K562 (cell line): ENCODE data around the gene DMD. TPM values are rescaled to one million over a fixed set of nuclear protein-coding genes. Genes with fewer than 3 reads are reported as not detected.

Source experiments
- ATAC-seq: fragments of 200-7000 bp; cut with Tn5 transposase; 3 replicates; pipeline ENCODE4 v1.9.1; 2020; ENCODE audit warnings: moderate library complexity
- BruUV-seq: library from RNA; stranded (reverse); fragments of 400-500 nt; replicated peaks from 2 replicates; lab custom pipeline; 2021; lab: Mats Ljungman, UMichigan
- CTCF ChIA-PET: fragments of 300-600 bp; formaldehyde crosslinking; extraction: SDS; loops from one replicate; lab custom pipeline; 2021; ENCODE audit warnings: low intra/inter-chr PET ratio; lab: Yijun Ruan, JAX
- POLR2A ChIA-PET: fragments of 300-600, 350-650 bp; sonication (Branson Sonifier 250); formaldehyde crosslinking; extraction: SDS; loops from one replicate; lab custom pipeline; 2021; ENCODE audit warnings: antibody characterized with exemption, inconsistent platforms; lab: Yijun Ruan, JAX
- DNase-seq, 4 experiments: peaks; one replicate each; pipeline versions ENCODE4 v3.0.0 to v3.0.0-alpha.2; 2011 to 2018; ENCODE audit warnings: low spot score in 3 of 4, mixed read lengths in 3 of 4; ENCODE audit errors: extremely low read depth in 1 of 4
- FAIRE-seq: peaks from 2 replicates; lab custom pipeline; 2011; peaks lifted over from hg19 to GRCh38; lab: Jason Lieb, UNC
- H2AFZ ChIP-seq: 2 replicates; pipeline ENCODE4 v1.6.0; 2011; ENCODE audit warnings: low read depth, low read length, control low read depth, inconsistent platforms
- H3K27ac ChIP-seq: fragments of 200-600 bp; 3 replicates; pipeline ENCODE4 v1.8.0; 2011; ENCODE audit warnings: low read depth, mild to moderate bottlenecking, control low read depth, inconsistent platforms, low read length, moderate library complexity, mixed read lengths; ENCODE audit errors: extremely low read depth
- H3K27me3 ChIP-seq, 2 experiments: fragments of 300-600 bp in 1 of 2; 2 replicates in 1 of 2; 3 replicates in 1 of 2; pipeline versions ENCODE4 v1.6.0 to v1.8.0; 2011; ENCODE audit warnings: inconsistent platforms in 2 of 2, low read length in 2 of 2, mild to moderate bottlenecking in 1 of 2, mixed read lengths in 1 of 2, moderate library complexity in 1 of 2; ENCODE audit not compliant: control insufficient read depth in 2 of 2, insufficient read depth in 2 of 2
- H3K36me3 ChIP-seq: fragments of 300-600 bp; 3 replicates; pipeline ENCODE4 v1.8.0; 2011; ENCODE audit warnings: mild to moderate bottlenecking, low read length, inconsistent platforms; ENCODE audit not compliant: control insufficient read depth, insufficient read depth
- H3K4me1 ChIP-seq, 2 experiments: fragments of 200-600 bp in 1 of 2; replicated peaks in 1 of 2; 2 replicates in 1 of 2; 3 replicates in 1 of 2; pipeline versions ENCODE4 v1.5.1 to v1.8.0; 2011; ENCODE audit warnings: inconsistent platforms in 2 of 2, low read length in 2 of 2, mild to moderate bottlenecking in 1 of 2, mixed read lengths in 1 of 2, moderate library complexity in 1 of 2; ENCODE audit not compliant: control insufficient read depth in 2 of 2, insufficient read depth in 2 of 2
- H3K4me2 ChIP-seq: 2 replicates; pipeline ENCODE4 v1.6.1; 2011; ENCODE audit warnings: low read length, control low read depth, inconsistent platforms, mixed read lengths; ENCODE audit not compliant: insufficient read depth
- H3K4me3 ChIP-seq: fragments of 200-600 bp; sonication (generic), shearing (Covaris generic); 2 replicates; pipeline ENCODE4 v1.5.1; 2016; ENCODE audit warnings: control low read depth, inconsistent platforms
- H3K79me2 ChIP-seq: fragments of 200-600 bp; 3 replicates; pipeline ENCODE4 v1.8.0; 2011; ENCODE audit warnings: low read length, inconsistent platforms; ENCODE audit not compliant: control insufficient read depth, insufficient read depth
- H3K9ac ChIP-seq, 2 experiments: 2 replicates each; pipeline versions ENCODE4 v1.6.0 to v1.6.1; 2011; ENCODE audit warnings: low read depth in 2 of 2, low read length in 2 of 2, control low read depth in 1 of 2, inconsistent platforms in 1 of 2, mild to moderate bottlenecking in 1 of 2, mixed read lengths in 1 of 2; ENCODE audit not compliant: insufficient read depth in 1 of 2
- H3K9me1 ChIP-seq: one replicate; pipeline ENCODE4 v1.6.0; 2011; ENCODE audit warnings: inconsistent platforms, mild to moderate bottlenecking, low read length, moderate library complexity; ENCODE audit not compliant: control insufficient read depth, insufficient read depth
- H3K9me3 ChIP-seq: replicated peaks from 2 replicates; pipeline ENCODE4 v1.5.1; 2011; ENCODE audit warnings: low read depth, low read length, inconsistent platforms; ENCODE audit not compliant: control insufficient read depth, insufficient read depth
- H4K20me1 ChIP-seq: replicated peaks from 2 replicates; pipeline ENCODE4 v1.6.1; 2011; ENCODE audit warnings: low read length, inconsistent platforms, mixed read lengths; ENCODE audit not compliant: control insufficient read depth, insufficient read depth
- BRCA1 ChIP-seq, 2 experiments: fragments of 450-650 bp in 1 of 2; sonication (generic) in 1 of 2; formaldehyde crosslinking in 1 of 2; IDR thresholded peaks; 2 replicates each; pipeline versions ENCODE4 v1.5.0 to v1.6.1; 2017 to 2020; ENCODE audit warnings: mild to moderate bottlenecking in 1 of 2, missing genetic modification reagents in 1 of 2
- ELK1 ChIP-seq: sonication (generic); formaldehyde crosslinking; IDR thresholded peaks from 2 replicates; pipeline ENCODE4 v1.8.1; 2022; ENCODE audit warnings: missing genetic modification reagents
- EWSR1 ChIP-seq: fragments of 450-650 bp; IDR thresholded peaks from 2 replicates; pipeline ENCODE4 v1.6.1; 2018; ENCODE audit warnings: borderline replicate concordance, mild to moderate bottlenecking, low read depth, moderate library complexity; ENCODE audit not compliant: partially characterized antibody
- KLF16 ChIP-seq: IDR thresholded peaks from 2 replicates; pipeline ENCODE4 v1.6.1; 2016; ENCODE audit warnings: antibody characterized with exemption
- MNT ChIP-seq, 2 experiments: fragments of 450-650 bp; conservative IDR thresholded peaks; 2 replicates each; pipeline ENCODE4 v1.6.1; 2017; ENCODE audit warnings: mild to moderate bottlenecking in 2 of 2, moderate library complexity in 2 of 2
- NR2C1 ChIP-seq, 2 experiments: fragments of 450-650 bp; IDR thresholded peaks; 2 replicates each; pipeline ENCODE4 v1.6.1; 2017; ENCODE audit warnings: mild to moderate bottlenecking in 2 of 2, antibody characterized with exemption in 1 of 2, inconsistent platforms in 1 of 2, missing compliant biosample characterization in 1 of 2, missing genetic modification characterization in 1 of 2
- SMARCA5 ChIP-seq: fragments of 450-650 bp; IDR thresholded peaks from 2 replicates; pipeline ENCODE4 v1.6.1; 2016
- TFE3 ChIP-seq: fragments of 450-650 bp; formaldehyde crosslinking; IDR thresholded peaks from 2 replicates; pipeline ENCODE4 v1.4.0; 2020; ENCODE audit warnings: mild to moderate bottlenecking, mixed read lengths
- TRIM24 ChIP-seq, 2 experiments: fragments of 450-650 bp; IDR thresholded peaks; 2 replicates each; pipeline ENCODE4 v1.6.1; 2016
- ZBTB8A ChIP-seq: fragments of 450-650 bp; IDR thresholded peaks from 2 replicates; pipeline ENCODE4 v1.6.1; 2018; ENCODE audit warnings: mild to moderate bottlenecking, moderate library complexity; ENCODE audit not compliant: partially characterized antibody
- ZNF133 ChIP-seq: fragments of 250-450 bp; sonication (Bioruptor Pico); IDR thresholded peaks from 2 replicates; pipeline ENCODE4 v1.4.0; 2020; ENCODE audit warnings: mild to moderate bottlenecking
- WGBS: fragments of 100-300 bp; shearing (Covaris generic); methylation state at CpG from one replicate; pipeline ENCODE4 v1.1.6; 2016; ENCODE audit warnings: low coverage, mixed read lengths; ENCODE audit not compliant: insufficient coverage; ENCODE audit errors: missing lambda C conversion rate; 5-methylcytosine and 5-hydroxymethylcytosine counted together
- in situ Hi-C: fragments of 300-500 bp; cut with MboI; formaldehyde crosslinking; loops from 4 replicates; pipeline ENCODE4 v1.15.0; 2018; ENCODE audit warnings: inconsistent platforms, mixed read lengths
- intact Hi-C: fragments of 100-400 bp; cut with micrococcal nuclease; formaldehyde crosslinking; loops from 2 replicates; pipeline ENCODE4 v1.14.2; 2022
- polyA plus RNA-seq, 8 experiments: library from polyadenylated mRNA; depleted of rRNA in 4 of 8; stranded (reverse) in 5 of 8; unstranded in 3 of 8; fragments of >200 nt; fragmentation: Nextera tagmentation in 2 of 8; fragmentation: Illumina TruSeq in 1 of 8; extraction: Ambion mirVana in 2 of 8; extraction: Trizol in 1 of 8; gene quantifications; 2 replicates each; pipeline versions ENCODE4 v1.2.1 to v1.2.3, GENCODE V29; 2011 to 2014; ENCODE audit warnings: inconsistent platforms in 1 of 8, missing spikeins in 1 of 8
- total RNA-seq, 7 experiments: library from RNA; depleted of rRNA in 6 of 7; stranded (reverse); fragments of >200 nt in 6 of 7; fragmentation: Illumina TruSeq in 2 of 7; extraction: Trizol in 2 of 7; gene quantifications; 2 replicates each; pipeline versions ENCODE4 v1.2.1 to v1.2.3, GENCODE V29; 2011 to 2021; ENCODE audit warnings: low replicate concordance in 1 of 7
- TF ChIP-seq, protein P1 (sequence below): fragments of 200-800 bp; sonication (Bioruptor generic); IDR thresholded peaks from 2 replicates; pipeline ENCODE4 v1.6.1; 2016; ENCODE audit warnings: missing genetic modification characterization, missing compliant biosample characterization

Gene DMD
- total and polyA plus RNA-seq, 9 of the 15 experiments (the other 6 are each of a cell fraction or from before 2014, with no cell fraction given) = 3.8 to 20.4 (median 11.4) TPM

DNA sequence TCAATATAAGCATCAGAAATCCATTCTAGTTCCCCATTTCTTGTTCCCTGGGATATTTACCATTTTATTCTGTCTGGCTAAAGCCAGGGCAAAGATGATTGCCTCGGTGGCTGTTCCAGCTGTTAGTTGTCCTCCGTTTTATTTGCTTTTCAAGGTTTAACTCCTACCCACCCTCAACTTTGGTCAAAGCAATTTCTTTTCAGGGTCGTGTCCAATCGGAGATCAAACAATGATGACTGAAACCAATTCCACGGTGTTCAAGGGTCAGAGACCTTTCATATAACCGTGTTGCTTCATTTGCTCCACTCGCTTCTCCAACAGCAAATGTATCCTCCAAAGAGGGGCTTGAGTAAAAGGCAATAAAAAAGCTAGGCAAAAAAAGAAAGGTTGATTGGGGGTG lies 1946.0 kb downstream of the DMD start:
- H3K4me3 ChIP-seq = no peak overlapping the region
- CTCF ChIA-PET = no interaction called here
- TF ChIP-seq EWSR1 (no peak), MNT (conservative IDR thresholded peaks at IDR 0.05) (no peak), ZNF133 (CRISPR knock-in tag) (no peak), KLF16 (no peak), TFE3 (CRISPR knock-in tag) (no peak), SMARCA5 (no peak), ELK1 (CRISPR knock-in tag) (no peak), BRCA1 (IDR thresholded peaks at IDR 0.05) (no peak), BRCA1 (CRISPR knock-in tag; IDR thresholded peaks at IDR 0.05) (no peak), ZBTB8A (no peak), NR2C1 (IDR thresholded peaks at IDR 0.05) (no peak), NR2C1 (tag; IDR thresholded peaks at IDR 0.05) (no peak), TRIM24 (IDR thresholded peaks at IDR 0.05) (no peak)
- TF ChIP-seq, protein P1, sequence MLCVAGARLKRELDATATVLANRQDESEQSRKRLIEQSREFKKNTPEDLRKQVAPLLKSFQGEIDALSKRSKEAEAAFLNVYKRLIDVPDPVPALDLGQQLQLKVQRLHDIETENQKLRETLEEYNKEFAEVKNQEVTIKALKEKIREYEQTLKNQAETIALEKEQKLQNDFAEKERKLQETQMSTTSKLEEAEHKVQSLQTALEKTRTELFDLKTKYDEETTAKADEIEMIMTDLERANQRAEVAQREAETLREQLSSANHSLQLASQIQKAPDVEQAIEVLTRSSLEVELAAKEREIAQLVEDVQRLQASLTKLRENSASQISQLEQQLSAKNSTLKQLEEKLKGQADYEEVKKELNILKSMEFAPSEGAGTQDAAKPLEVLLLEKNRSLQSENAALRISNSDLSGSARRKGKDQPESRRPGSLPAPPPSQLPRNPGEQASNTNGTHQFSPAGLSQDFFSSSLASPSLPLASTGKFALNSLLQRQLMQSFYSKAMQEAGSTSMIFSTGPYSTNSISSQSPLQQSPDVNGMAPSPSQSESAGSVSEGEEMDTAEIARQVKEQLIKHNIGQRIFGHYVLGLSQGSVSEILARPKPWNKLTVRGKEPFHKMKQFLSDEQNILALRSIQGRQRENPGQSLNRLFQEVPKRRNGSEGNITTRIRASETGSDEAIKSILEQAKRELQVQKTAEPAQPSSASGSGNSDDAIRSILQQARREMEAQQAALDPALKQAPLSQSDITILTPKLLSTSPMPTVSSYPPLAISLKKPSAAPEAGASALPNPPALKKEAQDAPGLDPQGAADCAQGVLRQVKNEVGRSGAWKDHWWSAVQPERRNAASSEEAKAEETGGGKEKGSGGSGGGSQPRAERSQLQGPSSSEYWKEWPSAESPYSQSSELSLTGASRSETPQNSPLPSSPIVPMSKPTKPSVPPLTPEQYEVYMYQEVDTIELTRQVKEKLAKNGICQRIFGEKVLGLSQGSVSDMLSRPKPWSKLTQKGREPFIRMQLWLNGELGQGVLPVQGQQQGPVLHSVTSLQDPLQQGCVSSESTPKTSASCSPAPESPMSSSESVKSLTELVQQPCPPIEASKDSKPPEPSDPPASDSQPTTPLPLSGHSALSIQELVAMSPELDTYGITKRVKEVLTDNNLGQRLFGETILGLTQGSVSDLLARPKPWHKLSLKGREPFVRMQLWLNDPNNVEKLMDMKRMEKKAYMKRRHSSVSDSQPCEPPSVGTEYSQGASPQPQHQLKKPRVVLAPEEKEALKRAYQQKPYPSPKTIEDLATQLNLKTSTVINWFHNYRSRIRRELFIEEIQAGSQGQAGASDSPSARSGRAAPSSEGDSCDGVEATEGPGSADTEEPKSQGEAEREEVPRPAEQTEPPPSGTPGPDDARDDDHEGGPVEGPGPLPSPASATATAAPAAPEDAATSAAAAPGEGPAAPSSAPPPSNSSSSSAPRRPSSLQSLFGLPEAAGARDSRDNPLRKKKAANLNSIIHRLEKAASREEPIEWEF = no peak

More for the DNA sequence above, 1946.0 kb downstream of the DMD start:
- no TSS peak for BruUV-seq
- Histone ChIP-seq H3K27me3 (no peaks in the 10 kb centered on the region), H3K9me1 (no peaks in the 10 kb centered on the region), H3K9me3 (no peaks in the 10 kb centered on the region), H4K20me1 (no peaks in the 10 kb centered on the region), H3K79me2 (no peaks in the 10 kb centered on the region), H3K27ac (no peak overlapping the region), H2AFZ (no peak overlapping the region), H3K4me2 (no peak overlapping the region), H3K9ac (no peak overlapping the region), H3K36me3 (no peaks in the 10 kb centered on the region), H3K4me1 (peaks cover 0 to 7% of the 10 kb centered on the region in 2 experiments; a peak in 2 of 5 replicates)
- in situ Hi-C loops = no loop called here
- intact Hi-C loops = no loop called here
- FAIRE-seq (no peak), DNase-seq (no peak), ATAC-seq (no peak)
- POLR2A ChIA-PET = no interaction called here
- 42% methylated on average over 6 of the region's 7 CpGs for WGBS
